ENCODE results near the gene NOP14. TPM values are rescaled to one million over a fixed set of nuclear protein-coding genes. Genes with fewer than 3 reads are reported as not detected.
A peak's percentile ranks its signal among the peaks of the same experiment; 100 is the strongest.

The NOP14 gene
- total and polyA plus RNA-seq, 2 experiments from 2014 or later, result 29.9 to 38.7 TPM

- peaks cover 27% of the 10 kb centered on the region for H3K4me1 Mint-ChIP-seq
- peaks cover 19% of the 10 kb centered on the region for H3K27me3 Mint-ChIP-seq (ENCODE audit: insufficient read depth, low read depth, poor library complexity)
- no peak for ATAC-seq
- Histone ChIP-seq H2AFZ (no peak overlapping the region), H3K27me3 (ENCODE audit: insufficient read depth) (no peaks in the 10 kb centered on the region), H3K4me1 (ENCODE audit: insufficient read depth) (peaks cover 4% of the 10 kb centered on the region; the same call in 1 of the 2 replicates), H3K79me2 (replicated peaks; ENCODE audit: insufficient read depth) (peaks cover 14% of the 10 kb centered on the region), H3K27ac (ENCODE audit: low read depth) (no peak overlapping the region), H3K4me2 (peak overlapping the region; percentile 74), H3K36me3 (ENCODE audit: insufficient read depth) (peaks cover 11% of the 10 kb centered on the region), H3F3A (replicated peaks; ENCODE audit: low read depth) (peaks cover 23% of the 10 kb centered on the region; the same call in 1 of the 2 replicates), H3K4me3 (peak overlapping the region; percentile 67), H4K20me1 (replicated peaks; ENCODE audit: insufficient read depth) (peaks cover 19% of the 10 kb centered on the region), H3K9me2 (ENCODE audit: insufficient read depth) (no peaks in the 10 kb centered on the region)
- no peak for TF ChIP-seq NANOG (IDR thresholded peaks at IDR 0.05; ENCODE audit: borderline replicate concordance)
- no peak for TF ChIP-seq STAT1 (IDR thresholded peaks at IDR 0.05; ENCODE audit: unreplicated experiment)
- TF ChIP-seq, protein P1, sequence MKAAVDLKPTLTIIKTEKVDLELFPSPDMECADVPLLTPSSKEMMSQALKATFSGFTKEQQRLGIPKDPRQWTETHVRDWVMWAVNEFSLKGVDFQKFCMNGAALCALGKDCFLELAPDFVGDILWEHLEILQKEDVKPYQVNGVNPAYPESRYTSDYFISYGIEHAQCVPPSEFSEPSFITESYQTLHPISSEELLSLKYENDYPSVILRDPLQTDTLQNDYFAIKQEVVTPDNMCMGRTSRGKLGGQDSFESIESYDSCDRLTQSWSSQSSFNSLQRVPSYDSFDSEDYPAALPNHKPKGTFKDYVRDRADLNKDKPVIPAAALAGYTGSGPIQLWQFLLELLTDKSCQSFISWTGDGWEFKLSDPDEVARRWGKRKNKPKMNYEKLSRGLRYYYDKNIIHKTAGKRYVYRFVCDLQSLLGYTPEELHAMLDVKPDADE (IDR thresholded peaks at IDR 0.05), result no peak
- H3K9me3 Mint-ChIP-seq, result no peaks in the 10 kb centered on the region
- H3K36me3 Mint-ChIP-seq (ENCODE audit: low read depth), result peaks cover 59% of the 10 kb centered on the region
- peak overlapping the region; percentile 72 for H3K27ac Mint-ChIP-seq
- DNase-seq (ENCODE audit: low spot score), result no peak
- peak overlapping the region; percentile 76 for H3K4me3 Mint-ChIP-seq
Measured at GRCh38 chr4:2932951-2933565, 30.1 kb downstream of the NOP14 start.

GRCh38 chr4:2932321-2932950 lies 30.8 kb downstream of the NOP14 start:
- H3K27ac ChIP-seq (ENCODE audit: low read depth), result no peak overlapping the region
- no peak overlapping the region for H3K4me2 ChIP-seq
- Mint-ChIP-seq H3K4me3 (peak overlapping the region; percentile 76; the same call in 1 of the 3 replicates), H3K36me3 (ENCODE audit: low read depth) (peaks cover 59% of the 10 kb centered on the region), H3K27me3 (ENCODE audit: insufficient read depth, low read depth, poor library complexity) (peaks cover 21% of the 10 kb centered on the region), H3K27ac (no peak overlapping the region), H3K4me1 (peaks cover 24% of the 10 kb centered on the region), H3K9me3 (no peaks in the 10 kb centered on the region)
- peaks cover 14% of the 10 kb centered on the region for H3K79me2 ChIP-seq (replicated peaks; ENCODE audit: insufficient read depth)
- peaks cover 4% of the 10 kb centered on the region; the same call in 1 of the 2 replicates for H3K4me1 ChIP-seq (ENCODE audit: insufficient read depth)
- peaks cover 5% of the 10 kb centered on the region; the same call in 1 of the 2 replicates for H3K36me3 ChIP-seq (ENCODE audit: insufficient read depth)
- ATAC-seq (no peak), DNase-seq (ENCODE audit: low spot score) (no peak)
- H3K9me2 ChIP-seq (ENCODE audit: insufficient read depth), result no peaks in the 10 kb centered on the region
- no peaks in the 10 kb centered on the region for H3K27me3 ChIP-seq (ENCODE audit: insufficient read depth)
- peaks cover 19% of the 10 kb centered on the region for H4K20me1 ChIP-seq (replicated peaks; ENCODE audit: insufficient read depth)
- no peak overlapping the region for H2AFZ ChIP-seq
- H3F3A ChIP-seq (replicated peaks; ENCODE audit: low read depth), result peaks cover 18% of the 10 kb centered on the region; the same call in 1 of the 2 replicates
- H3K4me3 ChIP-seq, result no peak overlapping the region
- TF ChIP-seq POLR2AphosphoS5 (IDR thresholded peaks at IDR 0.05; ENCODE audit: low read depth) (no peak), ZNF114 (CRISPR knock-in tag; IDR thresholded peaks at IDR 0.05) (no peak), JUNB (IDR thresholded peaks at IDR 0.05; ENCODE audit: unreplicated experiment) (no peak), REST (IDR thresholded peaks at IDR 0.05; ENCODE audit: unreplicated experiment) (no peak), NANOG (IDR thresholded peaks at IDR 0.05; ENCODE audit: borderline replicate concordance) (no peak), CREB1 (CRISPR knock-in tag; IDR thresholded peaks at IDR 0.05; ENCODE audit: low read depth) (no peak), EZH2 (IDR thresholded peaks at IDR 0.05; ENCODE audit: low read depth, unreplicated experiment) (no peak), EZH2phosphoT487 (IDR thresholded peaks at IDR 0.05; ENCODE audit: unreplicated experiment) (no peak), ZNF331 (CRISPR knock-in tag; IDR thresholded peaks at IDR 0.05; ENCODE audit: low read depth) (no peak)
- TF ChIP-seq, protein P1 (IDR thresholded peaks at IDR 0.05), result no peak

Data from GM23338 (cell line).